A673 (cell line): ENCODE results near the gene MMP11.

Experiments used
- EZH2 ChIP-seq: fragments of 200-600 bp; sonication (generic); IDR thresholded peaks from 2 replicates; pipeline ENCODE4 v1.6.1; 2017; ENCODE audit warnings: borderline replicate concordance, low read depth, mild to moderate bottlenecking, mixed read lengths, antibody characterized with exemption, low read length; ENCODE audit not compliant: poor library complexity, severe bottlenecking
- TF ChIP-seq, protein P1 (sequence below): fragments of 300-800, 200-600 bp; sonication (generic); conservative IDR thresholded peaks from 2 replicates; pipeline ENCODE4 v1.5.1; 2017; ENCODE audit warnings: low read depth, mild to moderate bottlenecking, antibody characterized with exemption, low read length, moderate library complexity, mixed read lengths

- TF ChIP-seq, protein P1, sequence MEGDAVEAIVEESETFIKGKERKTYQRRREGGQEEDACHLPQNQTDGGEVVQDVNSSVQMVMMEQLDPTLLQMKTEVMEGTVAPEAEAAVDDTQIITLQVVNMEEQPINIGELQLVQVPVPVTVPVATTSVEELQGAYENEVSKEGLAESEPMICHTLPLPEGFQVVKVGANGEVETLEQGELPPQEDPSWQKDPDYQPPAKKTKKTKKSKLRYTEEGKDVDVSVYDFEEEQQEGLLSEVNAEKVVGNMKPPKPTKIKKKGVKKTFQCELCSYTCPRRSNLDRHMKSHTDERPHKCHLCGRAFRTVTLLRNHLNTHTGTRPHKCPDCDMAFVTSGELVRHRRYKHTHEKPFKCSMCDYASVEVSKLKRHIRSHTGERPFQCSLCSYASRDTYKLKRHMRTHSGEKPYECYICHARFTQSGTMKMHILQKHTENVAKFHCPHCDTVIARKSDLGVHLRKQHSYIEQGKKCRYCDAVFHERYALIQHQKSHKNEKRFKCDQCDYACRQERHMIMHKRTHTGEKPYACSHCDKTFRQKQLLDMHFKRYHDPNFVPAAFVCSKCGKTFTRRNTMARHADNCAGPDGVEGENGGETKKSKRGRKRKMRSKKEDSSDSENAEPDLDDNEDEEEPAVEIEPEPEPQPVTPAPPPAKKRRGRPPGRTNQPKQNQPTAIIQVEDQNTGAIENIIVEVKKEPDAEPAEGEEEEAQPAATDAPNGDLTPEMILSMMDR = no peak
- no peak for TF ChIP-seq EZH2
Observed at GRCh38 chr22:23822101-23822671, 49.5 kb downstream of the MMP11 start.
